ENCODE data around the gene AQP3. TPM values are rescaled to one million over a fixed set of nuclear protein-coding genes. Genes with fewer than 3 reads are reported as not detected.

The AQP3 gene
- total and polyA plus RNA-seq, 2 of the 4 experiments (the other 2 are of a cell fraction) = 3.8 to 12.2 TPM

DNA sequence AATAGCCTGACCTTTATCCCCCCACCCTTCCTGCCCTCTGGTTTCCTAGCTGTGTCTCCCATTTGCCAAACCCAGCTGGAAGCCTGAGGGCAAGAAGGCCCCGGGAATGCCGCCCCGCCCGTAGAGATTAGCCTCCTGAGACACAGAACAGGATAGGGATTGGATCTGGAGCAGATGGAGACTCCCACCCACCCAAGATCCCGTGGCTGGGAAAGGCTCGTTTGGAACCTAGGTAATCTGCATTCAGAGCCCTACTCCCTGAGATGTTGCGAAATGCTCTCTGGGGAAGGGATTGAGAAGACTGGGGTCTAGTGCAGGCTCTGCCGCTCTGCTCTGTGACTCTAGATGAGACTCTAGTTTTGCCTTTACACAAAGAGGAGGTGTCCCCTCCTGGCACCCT, 10.9 kb downstream of the AQP3 start:
- no peak overlapping the region for H3K27ac ChIP-seq (ENCODE audit: insufficient read depth, low read length)
- no peak for DNase-seq
- no peak overlapping the region for H3K4me3 ChIP-seq (ENCODE audit: insufficient read depth, low read depth, low read length)
- peaks cover 5% of the 10 kb centered on the region; the same call in 1 of the 2 replicates for H3K9me1 ChIP-seq (ENCODE audit: insufficient read depth, low read length)
- no peaks in the 10 kb centered on the region for H3K79me1 ChIP-seq (ENCODE audit: low read depth in 1 of 2, low read length in 2 of 2)
- ChIA-PET POLR2A (ENCODE audit: unreplicated experiment) (no interaction called here), CTCF (no interaction called here)
- no peaks in the 10 kb centered on the region for H3K36me3 ChIP-seq (ENCODE audit: control insufficient read depth, insufficient read depth, low read length)
- no peak overlapping the region for H3K56ac ChIP-seq (ENCODE audit: extremely low read depth, insufficient read depth, low read length)
- in situ Hi-C loops (cut with MboI; ENCODE audit: low sequenced_read_pairs) (no loop called here), intact Hi-C loops (cut with micrococcal nuclease) (no loop called here), dilution Hi-C loops (cut with HindIII; ENCODE audit: low sequenced_read_pairs, unreplicated experiment) (no loop called here)
- TF ChIP-seq SMC3 (IDR thresholded peaks at IDR 0.05; ENCODE audit: low read depth, low read length) (no peak), CEBPB (IDR thresholded peaks at IDR 0.05; ENCODE audit: low read depth, low read length) (peak; percentile 83), CHD1 (IDR thresholded peaks at IDR 0.05; ENCODE audit: low read depth, low read length) (no peak), MAZ (IDR thresholded peaks at IDR 0.05; ENCODE audit: borderline replicate concordance, low read depth, low read length) (no peak), POLR2A (IDR thresholded peaks at IDR 0.05; ENCODE audit: low read depth, low read length) (no peak)
- ATAC-seq (ENCODE audit: low read depth) = no peak
- no peak overlapping the region for H3K4me2 ChIP-seq (ENCODE audit: low read depth, low read length)
- no peak overlapping the region for H3K4ac ChIP-seq (ENCODE audit: low read depth, low read length)
- H3K27me3 ChIP-seq (ENCODE audit: control insufficient read depth, insufficient read depth, low read length) = peaks cover 37% of the 10 kb centered on the region
- no peak overlapping the region for H2AK9ac ChIP-seq (replicated peaks; ENCODE audit: low read depth, low read length, poor library complexity)
- H2AK5ac ChIP-seq (ENCODE audit: low read depth, low read length) = no peak overlapping the region
- no peak overlapping the region for H3K14ac ChIP-seq (replicated peaks; ENCODE audit: low read depth, low read length)
- no peak overlapping the region for H2AFZ ChIP-seq (replicated peaks; ENCODE audit: low read length, poor library complexity)
- no peak overlapping the region for H2BK120ac ChIP-seq (ENCODE audit: low read depth, low read length)
- H4K5ac ChIP-seq (ENCODE audit: low read depth, low read length) = no peak overlapping the region
- no peak overlapping the region for H3K9ac ChIP-seq (ENCODE audit: low read depth, low read length)
- H3K9me3 ChIP-seq (ENCODE audit: control insufficient read depth, insufficient read depth, low read length) = no peaks in the 10 kb centered on the region
- H3K4me1 ChIP-seq (ENCODE audit: control insufficient read depth, insufficient read depth, low read length) = no peaks in the 10 kb centered on the region
- no peak overlapping the region for H2BK5ac ChIP-seq (ENCODE audit: low read depth, low read length, poor library complexity, severe bottlenecking)
- no CpG with 5 or more reads among the region's 8 CpGs for WGBS, 2 experiments (ENCODE audit: extremely low coverage in 2 of 2, insufficient read length in 1 of 2)
- H3K18ac ChIP-seq (ENCODE audit: low read depth, low read length) = no peak overlapping the region
- H4K8ac ChIP-seq (ENCODE audit: low read depth in 2 of 2, low read length in 2 of 2) = no peak overlapping the region
- no peaks in the 10 kb centered on the region for H4K20me1 ChIP-seq (ENCODE audit: insufficient read depth, low read length)
- no peak overlapping the region for H2BK15ac ChIP-seq (ENCODE audit: low read depth, low read length)
- no peak overlapping the region for H3K23ac ChIP-seq (ENCODE audit: low read depth, low read length)
- no TSS peak for BruUV-seq (replicated peaks)
- no peak overlapping the region for H4K91ac ChIP-seq (ENCODE audit: insufficient read depth, low read depth, low read length)
- no peak overlapping the region for H2BK20ac ChIP-seq (ENCODE audit: low read depth, low read length)
